Trophoblast cell (in vitro differentiated cells and primary cell): ENCODE measurements around the gene SLC35F3.
"Not testable (repeated sequence)": the region's sequence is repeated elsewhere in the genome, so short reads cannot be mapped to it uniquely, and the experiment has no call there.

ENCODE experiments used
- DNase-seq, 2 donors: peaks; one replicate each; pipeline ENCODE4 v3.0.0-alpha.2; 2016
- H2AFZ ChIP-seq: 2 replicates; pipeline ENCODE4 v1.6.1; 2013; ENCODE audit warnings: low read length, moderate library complexity, mild to moderate bottlenecking; ENCODE audit not compliant: insufficient read depth, poor library complexity
- H2AK5ac ChIP-seq: 2 replicates; pipeline ENCODE4 v1.6.1; 2013; ENCODE audit warnings: mild to moderate bottlenecking, low read length
- H2BK120ac ChIP-seq: 2 replicates; pipeline ENCODE4 v1.6.1; 2013; ENCODE audit warnings: low read length, mild to moderate bottlenecking, moderate library complexity; ENCODE audit not compliant: insufficient read depth, poor library complexity
- H2BK12ac ChIP-seq: 2 replicates; pipeline ENCODE4 v1.6.1; 2013; ENCODE audit warnings: mild to moderate bottlenecking, low read length, moderate library complexity
- H2BK5ac ChIP-seq: 2 replicates; pipeline ENCODE4 v1.6.1; 2013; ENCODE audit warnings: low read length, low read depth, moderate library complexity, mild to moderate bottlenecking; ENCODE audit not compliant: poor library complexity
- H3K14ac ChIP-seq: 2 replicates; pipeline ENCODE4 v1.6.1; 2013; ENCODE audit warnings: mild to moderate bottlenecking, low read length
- H3K18ac ChIP-seq: 2 replicates; pipeline ENCODE4 v1.6.1; 2013; ENCODE audit warnings: mild to moderate bottlenecking, low read length
- H3K23ac ChIP-seq: 2 replicates; pipeline ENCODE4 v1.6.1; 2013; ENCODE audit warnings: low read length
- H3K27ac ChIP-seq: 2 replicates; pipeline ENCODE4 v1.5.1; 2013; ENCODE audit warnings: low read depth, mild to moderate bottlenecking, inconsistent platforms, low read length, moderate library complexity
- H3K27me3 ChIP-seq: 2 replicates; pipeline ENCODE4 v1.6.1; 2013; ENCODE audit warnings: inconsistent platforms, mild to moderate bottlenecking, low read length, moderate library complexity; ENCODE audit not compliant: insufficient read depth
- H3K36me3 ChIP-seq, 2 experiments: 1 replicate in 1 of 2; 2 replicates in 1 of 2; pipeline ENCODE4 v1.6.1; 2013; ENCODE audit warnings: low read length in 2 of 2, mild to moderate bottlenecking in 2 of 2, moderate library complexity in 1 of 2; ENCODE audit not compliant: insufficient read depth in 2 of 2, control insufficient read depth in 1 of 2
- H3K4ac ChIP-seq: 2 replicates; pipeline ENCODE4 v1.6.1; 2013; ENCODE audit warnings: low read depth, mild to moderate bottlenecking, low read length, moderate library complexity
- H3K4me1 ChIP-seq, 2 experiments: 1 replicate in 1 of 2; 2 replicates in 1 of 2; pipeline ENCODE4 v1.6.1; 2013; ENCODE audit warnings: low read length in 2 of 2, mild to moderate bottlenecking in 2 of 2, moderate library complexity in 1 of 2; ENCODE audit not compliant: insufficient read depth in 2 of 2, control insufficient read depth in 1 of 2
- H3K4me2 ChIP-seq: 2 replicates; pipeline ENCODE4 v1.6.1; 2013; ENCODE audit warnings: inconsistent platforms, mild to moderate bottlenecking, low read length, moderate library complexity
- H3K4me3 ChIP-seq: 2 replicates; pipeline ENCODE4 v1.5.1; 2013; ENCODE audit warnings: mild to moderate bottlenecking, low read depth, low read length, inconsistent platforms
- H3K79me1 ChIP-seq: one replicate; pipeline ENCODE4 v1.6.1; 2013; ENCODE audit warnings: low read length
- H3K79me2 ChIP-seq: 2 replicates; pipeline ENCODE4 v1.6.1; 2013; ENCODE audit warnings: low read length, mild to moderate bottlenecking; ENCODE audit not compliant: control insufficient read depth, insufficient read depth, poor library complexity
- H3K9ac ChIP-seq: 2 replicates; pipeline ENCODE4 v1.6.1; 2013; ENCODE audit warnings: mild to moderate bottlenecking, low read length
- H3K9me3 ChIP-seq: 2 replicates; pipeline ENCODE4 v1.6.1; 2013; ENCODE audit warnings: low read depth, mild to moderate bottlenecking, control low read depth, inconsistent platforms, low read length; ENCODE audit not compliant: insufficient read depth
- H4K12ac ChIP-seq: 2 replicates; pipeline ENCODE4 v1.6.1; 2013; ENCODE audit warnings: low read depth, mild to moderate bottlenecking, low read length, moderate library complexity
- H4K8ac ChIP-seq: 2 replicates; pipeline ENCODE4 v1.6.1; 2013; ENCODE audit warnings: low read depth, mild to moderate bottlenecking, low read length, moderate library complexity
- H4K91ac ChIP-seq: one replicate; pipeline ENCODE4 v1.6.1; 2013; ENCODE audit warnings: low read depth, mild to moderate bottlenecking, low read length, moderate library complexity
- WGBS: extraction: QIAGEN DNeasy Blood & Tissue Kit; methylation state at CpG from one replicate; pipeline ENCODE4 v1.1.7; 2013; ENCODE audit warnings: missing lambda C conversion rate; ENCODE audit not compliant: insufficient read length, insufficient coverage; ENCODE audit errors: extremely low coverage; 5-methylcytosine and 5-hydroxymethylcytosine counted together

The SLC35F3 gene

DNA sequence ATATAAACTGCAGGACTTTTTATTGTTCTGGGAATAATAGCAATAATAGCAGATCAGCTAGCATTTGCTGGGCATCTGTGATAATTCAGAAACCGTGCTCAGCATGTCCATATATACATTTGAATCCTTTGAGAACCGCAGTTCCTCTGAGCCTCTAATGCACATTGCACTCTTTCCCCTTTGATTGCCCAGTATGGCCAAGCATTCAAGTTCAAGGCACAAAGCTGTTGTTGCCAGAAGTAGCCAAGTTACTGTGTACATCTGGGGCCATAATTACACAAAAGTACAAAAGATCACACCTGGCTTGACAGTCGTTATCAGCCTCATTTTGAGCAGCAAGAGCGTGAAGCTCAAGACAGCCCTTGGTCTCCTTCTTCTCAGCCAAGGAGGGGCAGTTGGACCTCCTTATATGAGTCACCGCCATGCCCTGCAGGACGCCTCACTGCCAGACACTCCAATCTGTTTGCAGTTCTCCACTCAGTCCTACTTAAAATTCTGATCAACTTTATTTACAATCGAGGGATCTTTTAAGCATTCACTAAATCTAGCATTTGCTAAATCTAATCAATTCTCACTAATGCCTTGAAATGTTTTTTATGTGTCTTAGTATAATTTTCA is 216.0 kb downstream of the SLC35F3 start:
- Histone ChIP-seq H3K18ac (no peak overlapping the region), H4K12ac (no peak overlapping the region), H2BK120ac (no peak overlapping the region), H3K9me3 (no peaks in the 10 kb centered on the region), H4K91ac (no peak overlapping the region), H3K4me2 (no peak overlapping the region), H3K9ac (no peak overlapping the region), H2AK5ac (no peak overlapping the region), H3K4ac (no peak overlapping the region), H3K27me3 (no peaks in the 10 kb centered on the region), H2BK12ac (no peak overlapping the region), H3K79me1 (no peaks in the 10 kb centered on the region), H4K8ac (no peak overlapping the region), H2AFZ (no peak overlapping the region), H3K27ac (no peak overlapping the region), H3K79me2 (no peaks in the 10 kb centered on the region), H2BK5ac (no peak overlapping the region), H3K36me3 (no peaks in the 10 kb centered on the region), H3K4me3 (no peak overlapping the region), H3K23ac (no peak overlapping the region), H3K4me1 (no peaks in the 10 kb centered on the region), H3K14ac (no peak overlapping the region)
- WGBS: no CpG with 5 or more reads among the region's 7 CpGs
- no peak for DNase-seq

DNA sequence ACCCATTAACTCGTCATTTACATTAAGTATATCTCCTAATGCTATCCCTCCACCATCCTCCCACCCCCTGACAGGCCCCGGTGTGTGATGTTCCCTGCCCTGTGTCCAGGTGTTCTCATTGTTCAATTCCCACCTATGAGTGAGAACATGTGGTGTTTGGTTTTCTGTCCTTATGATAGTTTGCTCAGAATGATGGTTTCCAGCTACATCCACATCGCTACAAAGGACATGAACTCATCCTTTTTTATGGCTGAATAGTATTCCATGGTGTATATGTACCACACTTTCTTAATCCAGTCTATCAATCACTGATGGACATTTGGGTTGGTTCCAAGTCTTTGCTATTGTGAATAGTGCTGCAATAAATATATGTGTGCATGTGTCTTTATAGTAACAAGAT is 217.2 kb downstream of the SLC35F3 start:
- not testable (repeated sequence) for H3K36me3 ChIP-seq, H3K4me3 ChIP-seq, H3K9ac ChIP-seq, H4K12ac ChIP-seq, H2BK5ac ChIP-seq, H3K4me2 ChIP-seq, H3K4me1 ChIP-seq, H3K27me3 ChIP-seq, H3K27ac ChIP-seq, H3K14ac ChIP-seq, H3K23ac ChIP-seq, H3K79me1 ChIP-seq, DNase-seq, H2AK5ac ChIP-seq, H3K18ac ChIP-seq, H4K8ac ChIP-seq, H2BK120ac ChIP-seq, H3K9me3 ChIP-seq, H3K4ac ChIP-seq, H3K79me2 ChIP-seq, H2AFZ ChIP-seq, H2BK12ac ChIP-seq, H4K91ac ChIP-seq
- no CpG with 5 or more reads among the region's 3 CpGs for WGBS

DNA sequence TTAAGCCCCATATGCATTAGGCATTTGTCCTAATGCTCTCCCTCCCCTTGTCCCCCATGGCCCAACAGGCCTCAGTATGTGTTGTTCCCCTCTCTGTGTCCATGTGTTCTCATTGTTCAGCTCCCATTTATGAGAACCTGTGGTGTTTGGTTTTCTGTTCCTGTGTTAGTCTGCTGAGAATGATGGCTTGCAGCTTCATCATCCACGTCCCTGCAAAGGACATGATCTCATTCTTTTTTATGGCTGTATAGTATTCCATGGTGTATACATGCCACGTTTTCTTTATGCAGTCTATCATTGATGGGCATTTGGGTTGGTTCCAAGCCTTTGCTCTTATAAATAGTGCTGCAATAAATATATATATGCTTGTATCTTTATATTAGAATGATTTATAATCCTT is 218.1 kb downstream of the SLC35F3 start:
- not testable (repeated sequence) for H4K8ac ChIP-seq, H3K9me3 ChIP-seq, H4K12ac ChIP-seq, H3K9ac ChIP-seq, H2AFZ ChIP-seq, H3K18ac ChIP-seq, H3K27ac ChIP-seq, H3K36me3 ChIP-seq, H3K23ac ChIP-seq, H3K4me1 ChIP-seq, H2BK5ac ChIP-seq, H3K79me1 ChIP-seq, H3K27me3 ChIP-seq, H2BK120ac ChIP-seq, H2AK5ac ChIP-seq, H3K4me3 ChIP-seq, H3K4ac ChIP-seq, H3K79me2 ChIP-seq, DNase-seq, H2BK12ac ChIP-seq, H3K14ac ChIP-seq, H4K91ac ChIP-seq, H3K4me2 ChIP-seq
- WGBS: no CpG with 5 or more reads among the region's 2 CpGs

DNA sequence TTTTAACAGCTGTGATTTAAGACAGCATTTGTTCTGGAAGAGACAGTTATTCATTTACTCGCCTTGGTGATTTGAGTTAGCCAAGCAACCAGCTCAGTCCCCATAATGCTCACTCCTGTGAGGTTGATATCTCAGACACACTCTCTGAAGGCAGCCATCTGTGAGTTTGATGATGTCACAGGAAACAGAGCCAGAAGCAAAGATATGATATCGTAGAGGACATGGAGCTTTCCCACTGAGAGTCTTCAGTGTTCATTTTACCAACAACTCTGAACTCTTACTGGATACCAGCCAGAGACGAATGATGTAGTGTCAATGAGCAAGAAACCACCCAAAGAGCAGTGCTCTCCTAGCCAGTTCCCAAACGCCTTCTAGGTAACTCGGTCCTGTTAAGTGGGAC is 219.4 kb downstream of the SLC35F3 start:
- Histone ChIP-seq H4K12ac (no peak overlapping the region), H3K4me3 (no peak overlapping the region), H2BK120ac (no peak overlapping the region), H3K18ac (no peak overlapping the region), H2BK5ac (no peak overlapping the region), H3K9ac (no peak overlapping the region), H4K8ac (no peak overlapping the region), H3K79me1 (no peaks in the 10 kb centered on the region), H3K14ac (no peak overlapping the region), H3K27ac (no peak overlapping the region), H3K9me3 (no peaks in the 10 kb centered on the region), H2BK12ac (no peak overlapping the region), H4K91ac (no peak overlapping the region), H2AK5ac (no peak overlapping the region), H3K79me2 (no peaks in the 10 kb centered on the region), H3K4me2 (no peak overlapping the region), H3K4ac (no peak overlapping the region), H3K4me1 (no peaks in the 10 kb centered on the region), H3K36me3 (no peaks in the 10 kb centered on the region), H3K27me3 (no peaks in the 10 kb centered on the region), H3K23ac (no peak overlapping the region), H2AFZ (no peak overlapping the region)
- DNase-seq: no peak
- no CpG with 5 or more reads among the region's 5 CpGs for WGBS
